Stimulated activated CD8-positive, alpha-beta memory T cell treated with anti-CD3 and anti-CD28 coated beads, Interleukin-7, amount 100 ng/mL, for 1 hour (primary cell): Measurements from ENCODE around the gene BCL2L14.
"Not testable (repeated sequence)": the region's sequence is repeated elsewhere in the genome, so short reads cannot be mapped to it uniquely, and the experiment has no call there.

Experiments
- DNase-seq, 2 donors: peaks; one replicate each; pipeline ENCODE4 v3.0.0-alpha.2; 2020; ENCODE audit warnings: low read depth in 2 of 2

Gene BCL2L14

GRCh38 chr12:12108441-12109058 is 37.8 kb downstream of the BCL2L14 start:
- no peak for DNase-seq

GRCh38 chr12:12110923-12111555 is 40.3 kb downstream of the BCL2L14 start:
- DNase-seq = not testable (repeated sequence)

- DNase-seq = no peak
Observed at GRCh38 chr12:12115514-12115913, 44.8 kb downstream of the BCL2L14 start.

DNA sequence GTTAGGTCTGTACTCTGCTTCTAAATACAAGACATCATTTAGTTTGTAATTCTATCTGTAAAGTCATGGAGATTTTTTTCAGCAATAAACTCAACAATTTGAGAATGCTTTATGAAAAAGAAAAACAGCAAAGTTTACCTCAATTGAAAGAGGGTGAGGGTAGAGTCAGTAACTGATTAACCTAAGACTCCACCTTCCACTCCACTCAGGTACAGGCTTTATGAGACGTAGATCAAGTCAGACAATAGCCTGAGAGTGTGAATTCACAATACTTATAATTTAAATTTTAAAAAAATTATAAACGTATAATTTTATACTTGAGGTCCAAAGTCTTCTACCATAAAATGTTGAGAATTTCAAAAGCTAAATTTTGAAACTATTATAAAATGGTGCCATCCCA is 45.9 kb downstream of the BCL2L14 start:
- no peak for DNase-seq

- DNase-seq = no peak
Observed at GRCh38 chr12:12121061-12121460, 50.3 kb downstream of the BCL2L14 start.

DNA sequence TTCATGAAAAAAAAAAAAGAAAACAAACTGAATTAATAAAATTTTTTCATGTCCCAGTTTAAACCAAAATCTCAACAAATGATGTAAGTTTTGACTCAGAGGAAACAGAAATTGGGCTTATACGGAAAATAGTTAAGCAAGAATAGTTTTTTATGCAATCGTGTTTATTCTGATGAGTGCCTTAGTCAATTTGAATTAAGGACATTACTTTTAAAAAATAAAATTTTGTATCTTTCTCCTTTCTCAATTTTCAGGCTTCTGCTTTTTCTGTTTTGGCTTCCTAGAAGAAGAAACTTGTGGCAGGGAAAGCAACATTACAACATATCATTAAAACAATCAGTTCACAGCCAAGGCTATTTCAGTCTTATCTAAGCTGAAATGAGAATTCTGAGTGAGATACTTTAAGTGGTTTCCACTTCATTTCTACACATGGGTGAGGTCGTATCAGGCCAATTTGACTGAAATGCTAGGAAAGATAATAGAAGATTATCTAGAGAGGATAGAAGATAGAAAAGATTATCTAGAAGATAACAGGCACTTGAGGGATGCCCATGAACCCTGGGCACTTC is 52.4 kb downstream of the BCL2L14 start:
- no peak for DNase-seq

- no peak for DNase-seq
Observed at GRCh38 chr12:12126551-12126950, 55.8 kb downstream of the BCL2L14 start.

- no peak for DNase-seq
Observed at GRCh38 chr12:12127304-12127703, 56.6 kb downstream of the BCL2L14 start.

DNA sequence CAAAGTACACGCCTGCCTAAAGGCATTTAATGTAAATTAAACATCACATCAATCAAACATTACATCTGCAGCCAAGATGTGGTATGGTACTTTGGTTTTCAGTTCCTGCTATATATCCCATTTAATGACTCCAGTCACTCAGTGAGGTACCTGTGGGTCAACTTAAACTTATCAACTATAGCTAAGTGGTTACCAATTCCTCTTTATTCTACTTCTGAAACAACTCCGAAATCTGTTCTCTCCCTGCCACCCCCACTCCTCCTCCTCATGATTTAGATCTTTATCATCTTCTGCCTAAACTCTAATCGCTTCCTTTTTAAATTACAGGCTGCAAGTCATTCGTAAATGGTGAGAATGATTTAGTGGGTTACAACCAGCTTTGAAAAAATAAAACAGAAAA is 57.9 kb downstream of the BCL2L14 start:
- no peak for DNase-seq

DNA sequence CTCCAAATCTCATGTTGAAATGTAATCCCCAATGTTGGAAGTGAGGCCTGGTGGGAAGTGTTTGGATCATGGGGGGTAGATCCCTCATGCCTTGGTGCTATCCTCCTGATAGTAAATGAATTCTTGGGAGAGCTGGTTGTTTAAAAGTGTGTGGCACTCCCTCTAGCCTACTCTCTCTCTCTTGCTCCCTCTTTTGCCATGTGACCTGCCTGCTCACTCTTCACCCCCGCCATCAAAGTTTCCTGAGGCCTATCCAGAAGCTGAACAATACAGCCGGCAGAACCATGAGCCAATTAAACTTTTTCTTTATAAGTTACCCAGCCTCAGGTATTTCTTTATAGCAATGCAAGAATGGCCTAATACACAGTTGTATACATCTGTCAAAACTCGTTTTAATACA is 62.5 kb downstream of the BCL2L14 start:
- DNase-seq = no peak

GRCh38 chr12:12133785-12134184 is 63.0 kb downstream of the BCL2L14 start:
- no peak for DNase-seq

- no peak for DNase-seq
Observed at GRCh38 chr12:12138203-12139154, 67.7 kb downstream of the BCL2L14 start.

DNA sequence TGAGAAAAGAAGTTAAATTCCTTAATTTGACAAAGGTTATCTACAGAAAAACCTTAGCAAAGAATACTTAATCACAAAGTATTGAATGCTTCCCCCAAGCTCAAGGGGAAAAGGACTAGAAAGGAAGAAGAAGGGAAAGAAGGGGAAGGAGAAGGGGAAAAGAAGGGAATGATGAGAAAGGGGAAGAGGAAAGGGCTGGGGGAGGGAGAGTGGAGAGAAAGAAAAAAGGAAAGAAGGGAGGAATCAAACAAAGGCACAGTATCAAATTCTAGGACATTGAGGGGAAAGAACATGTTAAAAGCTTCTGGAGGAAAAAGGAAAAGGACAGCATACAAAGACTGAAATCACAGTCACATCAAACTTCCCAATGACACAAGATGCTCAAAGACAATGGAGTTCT is 70.3 kb downstream of the BCL2L14 start:
- no peak for DNase-seq

DNA sequence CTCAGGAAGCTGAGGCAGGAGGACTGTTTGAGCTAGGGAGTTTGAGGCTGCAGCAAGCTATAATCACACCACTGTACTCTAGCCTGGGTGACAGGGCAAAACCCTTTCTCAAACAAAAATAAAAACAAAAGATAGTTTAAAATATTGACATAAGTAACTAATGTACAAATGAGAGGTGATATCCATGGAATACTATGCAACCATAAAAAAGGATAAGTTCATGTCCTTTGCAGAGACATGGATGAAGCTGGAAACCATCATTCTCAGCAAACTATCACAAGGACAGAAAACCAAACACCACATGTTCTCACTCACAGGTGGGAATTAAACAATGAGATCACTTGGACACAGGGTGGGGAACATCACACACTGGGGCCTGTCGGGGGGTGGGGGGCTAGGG is 73.8 kb downstream of the BCL2L14 start:
- DNase-seq = not testable (repeated sequence)

DNA sequence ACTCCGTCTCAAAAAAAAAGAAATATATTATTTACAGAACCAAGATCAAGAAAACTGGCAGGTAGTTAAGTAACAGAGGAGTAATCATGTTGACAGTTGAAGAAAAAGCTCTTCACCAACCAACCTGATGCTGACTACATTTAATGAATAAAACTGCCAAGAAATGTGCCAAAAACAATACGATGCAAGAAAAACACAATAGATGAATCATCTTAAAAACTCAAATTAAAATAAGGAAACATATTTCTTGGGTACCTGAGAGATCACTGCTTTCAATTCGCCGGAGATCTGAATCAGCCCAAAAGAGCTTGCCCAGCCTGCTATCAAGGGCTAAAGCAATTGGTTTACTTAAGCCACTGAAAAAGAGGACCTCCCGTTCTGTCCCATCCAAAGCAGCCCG is 76.4 kb downstream of the BCL2L14 start:
- DNase-seq = no peak
